Hematopoietic multipotent progenitor cell treated with erythropoietin and hydrocortisone succinate and interleukin-3 and kit ligand, for 6 days (in vitro differentiated cells): ENCODE data around the gene SLC19A1.

Experiments
- DNase-seq: peaks from one replicate; pipeline ENCODE4 v3.0.0-alpha.2; 2015

The SLC19A1 gene

DNA sequence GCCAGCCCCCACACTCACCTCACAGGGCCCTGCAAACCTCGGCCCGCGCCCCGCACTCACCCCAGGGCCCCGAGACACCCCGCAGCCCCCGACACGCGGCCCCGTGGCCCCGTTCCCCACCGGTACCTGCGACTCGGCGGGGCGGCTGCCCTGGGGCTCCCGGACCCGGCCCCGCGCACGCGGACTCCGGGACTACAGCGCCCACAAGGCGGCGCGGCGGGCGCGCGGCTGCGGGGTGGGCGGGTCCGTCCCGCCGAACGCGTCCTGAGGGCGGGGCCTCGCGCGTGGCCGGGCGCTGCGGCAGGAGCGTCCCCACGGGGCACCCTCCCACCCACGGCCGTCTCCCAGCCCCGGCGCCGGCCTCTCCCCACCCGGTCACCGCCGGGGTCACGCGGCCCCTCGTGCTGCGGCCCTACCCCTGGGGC is at the start of gene SLC19A1:
TSS of gene SLC19A1 (minus strand) at position 199 of the 425 bp plus-strand sequence. CDS start 4,481 bp downstream, outside the sequence.
- DNase-seq = peak; percentile 78

DNA sequence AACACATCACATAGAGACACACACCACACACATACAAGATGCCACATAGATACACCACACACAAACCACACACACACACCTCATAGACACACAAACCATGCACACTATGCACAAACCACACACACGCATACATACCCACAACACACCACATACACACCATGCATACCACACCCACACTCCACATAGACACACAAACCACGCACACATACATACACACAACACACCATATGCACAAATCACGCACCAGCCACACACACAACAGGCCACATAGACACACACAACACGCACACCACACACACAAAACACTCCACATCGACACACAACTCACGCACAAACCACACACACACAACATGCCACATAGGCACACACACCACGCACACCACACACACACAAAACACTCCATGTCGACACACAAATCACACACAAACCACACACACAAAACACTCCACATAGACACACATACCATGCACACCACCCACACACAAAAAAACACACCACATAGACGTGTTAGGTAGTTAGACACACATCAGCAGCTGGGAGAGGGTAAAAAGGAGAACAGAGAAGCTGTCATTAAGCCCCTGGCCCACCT is 49.5 kb upstream of the SLC19A1 start:
- no peak for DNase-seq

DNA sequence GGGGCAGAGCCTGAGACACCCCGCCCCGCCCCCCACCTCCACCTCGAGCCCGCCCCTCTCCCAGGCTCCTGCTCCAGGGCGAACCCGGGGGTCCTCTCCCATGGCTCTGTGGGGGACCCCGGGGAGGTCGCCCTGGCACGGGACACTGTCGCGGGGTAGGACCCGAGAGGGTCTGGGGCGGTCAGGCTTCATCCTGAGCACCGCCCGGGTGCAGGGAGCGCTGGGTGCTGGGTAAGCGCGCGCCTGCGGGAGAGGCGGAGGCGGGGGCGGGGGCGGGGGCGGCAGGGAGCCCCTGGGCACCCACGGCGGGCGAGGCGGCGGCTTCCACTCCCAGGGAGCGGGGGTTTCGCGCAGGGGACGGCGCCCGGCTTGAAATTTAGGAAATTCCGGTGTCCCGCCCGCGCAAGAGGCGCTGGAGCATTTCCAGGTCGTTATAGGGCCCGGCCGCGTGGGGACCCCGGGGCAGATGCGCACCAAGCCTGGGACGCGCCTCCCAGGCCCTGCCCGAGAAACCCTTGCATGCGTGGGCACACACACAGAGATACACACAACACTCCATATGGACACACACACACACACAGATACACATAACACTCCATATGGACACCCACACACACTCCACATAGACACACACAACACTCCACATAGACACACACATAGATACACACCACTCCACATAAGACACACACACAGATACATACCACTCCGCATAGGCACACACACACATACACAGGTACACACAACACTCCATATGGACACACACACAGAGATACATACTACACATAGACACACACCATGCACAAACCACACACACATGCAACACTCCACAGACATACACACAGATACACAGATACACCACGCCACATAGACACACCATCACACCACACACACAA is 48.7 kb upstream of the SLC19A1 start:
- DNase-seq = peak; percentile 54

DNA sequence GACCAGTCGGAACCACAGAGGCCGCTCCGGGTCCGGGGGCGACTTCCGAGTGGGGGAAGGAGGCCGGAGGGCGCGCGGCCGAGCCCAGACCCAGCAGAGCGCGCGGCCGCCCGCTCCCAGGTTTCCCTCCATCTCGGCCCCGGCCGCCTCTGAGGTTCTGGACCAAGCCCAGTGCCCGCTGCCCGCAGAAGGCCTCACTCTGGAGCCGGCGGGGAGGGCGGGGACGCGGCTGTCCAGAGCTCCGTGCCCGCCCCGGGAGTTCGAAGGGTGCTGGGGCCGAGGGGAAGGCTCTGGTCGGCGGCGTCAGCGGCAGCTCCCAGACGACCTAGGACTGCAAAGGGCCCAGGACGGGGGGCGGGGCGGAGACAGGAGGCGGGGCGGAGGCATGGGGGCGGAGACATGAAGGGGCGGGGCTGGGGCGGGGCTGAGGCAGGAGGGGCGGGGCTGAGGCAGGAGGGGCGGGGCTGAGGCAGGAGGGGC is 48.0 kb upstream of the SLC19A1 start:
- DNase-seq = peak; percentile 74

DNA sequence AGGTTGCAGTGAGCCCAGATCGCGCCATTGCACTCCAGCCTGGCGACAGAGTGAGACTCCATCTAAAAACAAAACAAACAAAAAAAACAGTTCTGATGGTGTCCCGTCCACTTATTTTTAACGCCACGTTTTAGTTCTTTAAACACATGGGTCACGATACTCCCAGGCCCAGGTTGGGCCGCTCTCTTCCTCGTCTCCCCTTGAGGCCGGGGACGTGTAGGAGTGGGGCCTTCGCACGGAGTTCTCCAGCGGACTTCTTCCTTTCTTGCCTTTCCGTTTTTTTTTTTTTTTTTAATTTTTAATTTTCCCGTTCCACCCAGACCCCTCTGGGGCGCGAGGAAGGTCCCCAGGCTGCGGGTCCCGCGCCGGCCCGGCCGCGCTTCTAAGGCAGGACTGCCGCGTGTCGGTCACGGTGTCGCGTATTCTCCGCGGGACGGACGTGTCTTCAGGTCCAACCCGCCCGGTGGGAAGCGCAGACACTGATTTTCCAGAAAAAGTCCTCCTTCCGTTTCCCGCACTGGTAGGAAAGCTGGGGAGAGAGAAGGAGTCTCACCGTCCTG is 47.5 kb upstream of the SLC19A1 start:
- no peak for DNase-seq

DNA sequence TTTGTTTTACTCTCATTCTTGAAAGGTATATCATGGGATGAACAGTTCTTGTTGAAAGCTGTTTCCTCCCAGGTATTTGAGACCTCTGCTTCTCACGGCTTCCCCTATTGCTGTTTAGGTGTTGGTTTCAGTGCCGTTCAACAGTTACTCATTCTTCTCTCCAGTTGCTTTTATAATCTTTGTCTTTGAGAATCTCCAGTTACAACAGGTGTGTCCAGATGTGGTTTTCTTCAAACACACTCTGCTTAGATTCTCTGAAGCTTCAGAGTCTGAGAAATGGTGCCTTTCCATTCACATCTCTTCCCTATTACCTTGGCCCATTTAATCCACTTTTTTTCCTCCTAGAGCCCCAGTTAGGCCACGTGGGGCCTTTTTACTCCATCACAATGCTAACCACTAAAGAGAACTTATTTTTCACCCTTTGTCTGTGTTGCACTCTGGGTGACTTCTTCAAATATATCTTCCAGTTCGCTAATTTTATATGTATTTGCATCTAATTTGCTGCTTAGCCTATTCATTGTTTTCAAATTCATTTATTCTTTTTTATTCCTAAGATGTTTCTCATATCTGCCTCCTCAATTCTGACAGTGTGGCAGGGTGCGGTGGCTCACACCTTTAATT is 46.7 kb upstream of the SLC19A1 start:
- no peak for DNase-seq

DNA sequence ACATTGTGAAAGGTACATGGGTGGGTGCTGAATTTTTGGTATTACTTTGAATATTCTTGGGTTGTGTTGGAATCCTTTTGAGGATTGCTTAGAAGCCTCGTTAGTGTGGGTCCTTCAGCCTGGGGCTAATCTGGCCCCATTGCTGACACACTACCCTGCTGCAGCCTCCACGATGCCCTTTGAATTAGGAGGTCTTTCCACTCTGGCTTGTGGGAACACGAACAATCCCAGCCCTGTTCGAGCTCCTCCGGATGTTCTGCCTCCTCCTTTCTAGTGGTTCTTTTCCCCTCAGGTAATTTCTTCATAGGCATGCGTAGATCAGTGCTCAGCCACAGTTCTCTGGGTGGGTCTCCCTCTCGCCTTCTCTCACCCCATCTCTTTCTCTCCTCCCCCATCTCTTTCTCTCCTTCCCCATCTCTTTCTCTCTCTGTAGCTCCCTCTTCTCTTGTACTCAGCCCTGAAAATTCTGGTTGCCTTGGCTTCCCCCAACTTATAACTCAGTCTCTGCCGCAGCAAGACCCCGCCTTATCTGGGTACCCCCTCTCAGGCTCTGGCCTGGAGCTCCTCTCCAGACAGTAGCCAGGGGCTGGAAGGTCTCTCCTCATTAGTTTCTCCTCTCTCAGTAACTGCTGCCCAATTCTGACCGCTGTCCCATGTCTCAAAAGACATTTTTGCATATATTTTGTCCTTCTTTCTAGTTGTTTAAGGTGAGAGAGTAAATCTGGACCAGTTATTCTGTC is 46.0 kb upstream of the SLC19A1 start:
- DNase-seq = no peak

DNA sequence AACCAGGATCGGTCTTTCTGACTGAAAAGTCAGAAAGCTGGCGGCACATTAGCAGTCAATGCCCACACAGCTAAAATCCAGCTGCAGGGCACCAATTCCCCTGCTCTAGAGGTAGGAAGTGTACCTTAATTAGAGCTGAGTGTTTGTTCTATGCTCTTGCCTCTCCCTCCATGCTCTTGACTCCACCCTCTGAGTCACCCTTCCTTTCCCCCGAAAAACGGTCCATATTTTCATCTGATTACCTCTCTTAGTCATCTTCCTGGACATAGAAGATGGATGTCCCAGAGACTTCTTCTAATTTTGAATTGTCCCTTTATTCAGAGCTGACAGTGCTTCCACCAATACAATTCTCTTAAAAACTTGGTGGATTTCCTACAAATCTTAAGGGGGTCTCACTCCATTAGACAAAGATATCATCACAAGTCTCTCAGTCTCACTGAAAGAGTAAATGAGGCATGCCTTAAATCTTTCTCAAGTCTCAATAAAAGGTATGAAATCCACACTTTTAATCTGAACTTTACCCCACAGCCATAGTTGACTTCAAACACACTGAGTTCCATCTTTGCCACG is 44.1 kb upstream of the SLC19A1 start:
- DNase-seq = no peak

DNA sequence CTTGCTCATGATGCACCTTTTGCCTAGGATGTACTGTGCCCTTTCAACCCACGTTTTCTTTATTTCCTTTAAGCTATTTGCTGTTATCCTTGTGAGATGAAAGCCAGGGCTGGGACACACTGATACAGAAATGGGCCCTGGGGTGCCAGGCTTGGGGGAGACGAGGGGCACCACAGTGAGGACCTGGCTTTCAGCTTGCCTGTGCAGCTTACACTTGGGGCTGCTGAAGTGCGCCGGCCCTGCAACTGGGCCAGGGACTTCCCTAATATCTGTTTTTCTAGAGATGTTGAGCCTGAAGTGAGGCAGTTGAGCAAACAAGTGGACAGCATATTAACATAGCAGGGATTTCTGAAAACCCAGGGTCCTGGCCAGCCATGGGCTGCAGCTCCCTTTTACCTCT is 42.5 kb upstream of the SLC19A1 start:
- no peak for DNase-seq

DNA sequence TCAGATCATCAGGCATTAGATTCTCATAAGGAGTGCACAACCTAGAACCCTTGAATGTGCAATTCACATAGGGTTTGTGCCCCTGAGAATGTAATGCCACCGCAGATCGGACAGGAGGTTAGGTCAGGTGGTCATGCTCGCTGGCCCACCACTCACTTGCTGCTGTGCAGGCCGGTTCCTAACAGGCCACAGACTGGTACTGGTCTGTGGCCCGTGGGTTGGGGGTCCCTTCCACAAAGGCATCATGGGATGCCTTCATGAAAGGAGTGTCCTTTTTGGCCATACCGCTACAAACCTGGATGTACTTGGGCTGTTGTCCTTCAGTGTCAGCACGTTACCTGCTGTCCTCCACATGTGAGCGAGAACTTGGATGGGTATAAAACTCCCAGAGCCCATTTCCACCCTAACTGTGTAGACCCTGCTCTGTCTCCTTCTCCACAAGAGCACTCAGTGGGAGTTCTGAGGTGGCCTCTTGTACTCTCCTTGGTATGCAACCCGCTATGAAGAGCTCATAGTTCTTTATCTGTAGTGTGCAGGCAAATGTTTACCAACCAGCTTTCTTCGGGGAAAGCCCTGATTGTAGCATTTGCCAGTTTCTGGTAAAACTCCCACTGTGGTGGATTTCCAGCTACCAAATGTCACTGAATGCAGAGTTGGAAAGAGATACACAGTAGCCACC is 41.7 kb upstream of the SLC19A1 start:
- no peak for DNase-seq

DNA sequence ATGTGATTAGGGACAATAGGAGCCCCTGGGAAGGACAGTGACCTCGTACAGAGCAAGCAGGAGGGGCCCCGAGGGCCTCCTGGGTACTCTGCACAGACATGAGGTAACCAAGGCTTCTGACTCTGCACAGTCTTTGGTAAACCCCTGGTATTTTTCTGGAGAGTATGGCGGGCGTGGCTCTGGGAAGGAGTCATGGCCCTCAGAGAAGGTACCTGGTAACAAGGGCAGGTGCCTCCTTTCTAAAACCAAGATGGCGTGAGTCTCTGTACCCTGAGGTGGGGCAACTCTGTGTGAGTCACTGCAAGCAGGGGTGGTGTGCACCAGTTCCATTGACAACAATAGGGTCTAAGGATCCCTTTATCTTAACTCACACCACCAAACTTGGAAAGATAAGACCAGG is 39.9 kb upstream of the SLC19A1 start:
- no peak for DNase-seq

DNA sequence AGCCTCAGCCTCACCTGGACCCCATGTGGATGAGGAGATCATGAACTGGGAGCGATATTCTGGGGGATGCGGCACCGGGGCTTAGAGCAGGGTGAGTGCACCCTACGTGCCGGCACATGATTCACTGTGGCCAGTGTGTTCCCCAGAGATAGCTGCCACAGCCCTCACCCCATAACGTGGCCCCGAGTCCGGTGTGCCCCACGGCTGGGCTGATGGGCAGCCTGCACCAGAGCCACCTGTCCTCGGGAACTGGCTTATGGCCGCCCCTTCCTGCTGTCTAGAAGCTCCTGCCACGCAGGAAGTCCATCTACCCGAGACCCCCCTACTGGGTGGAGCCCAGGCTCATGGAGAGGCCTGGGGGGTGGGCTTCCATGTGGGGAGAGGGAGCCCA is 39.1 kb upstream of the SLC19A1 start:
- DNase-seq = no peak

DNA sequence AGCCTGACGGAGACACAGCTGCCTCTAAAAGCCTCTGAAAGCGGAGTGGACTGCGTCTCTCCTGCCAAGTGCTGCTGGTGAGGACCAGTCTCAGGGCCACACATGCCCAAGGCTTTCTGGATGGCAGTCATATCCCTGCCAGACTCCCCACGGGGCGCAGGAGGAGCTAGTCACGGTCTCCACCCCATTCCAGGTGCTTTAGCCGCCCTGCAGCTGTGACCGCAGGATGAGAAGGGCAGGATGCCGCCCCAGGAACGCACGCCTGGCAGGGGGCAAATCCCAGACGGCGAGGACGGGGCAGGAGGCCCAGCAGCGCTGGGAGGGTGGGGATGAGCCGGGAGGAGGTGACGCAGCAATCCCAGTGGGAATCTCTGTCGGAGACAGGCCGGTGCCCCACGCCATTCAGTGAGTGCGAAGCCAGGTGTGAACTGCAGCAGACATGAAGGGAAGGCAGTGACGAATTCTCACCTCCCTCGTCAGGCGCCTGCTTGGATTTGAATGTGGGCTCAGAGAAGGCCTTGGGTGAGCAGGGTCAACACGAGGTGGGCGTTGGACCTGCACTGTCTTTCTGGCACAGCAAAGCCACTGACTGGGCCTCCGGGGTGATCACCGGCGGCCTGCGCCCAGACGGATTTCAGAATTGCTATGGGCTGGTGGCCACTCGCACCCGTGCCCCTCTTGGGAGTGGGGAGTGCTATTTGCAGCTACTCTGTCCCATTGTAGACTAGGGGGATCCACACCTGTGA is 38.5 kb upstream of the SLC19A1 start:
- no peak for DNase-seq

DNA sequence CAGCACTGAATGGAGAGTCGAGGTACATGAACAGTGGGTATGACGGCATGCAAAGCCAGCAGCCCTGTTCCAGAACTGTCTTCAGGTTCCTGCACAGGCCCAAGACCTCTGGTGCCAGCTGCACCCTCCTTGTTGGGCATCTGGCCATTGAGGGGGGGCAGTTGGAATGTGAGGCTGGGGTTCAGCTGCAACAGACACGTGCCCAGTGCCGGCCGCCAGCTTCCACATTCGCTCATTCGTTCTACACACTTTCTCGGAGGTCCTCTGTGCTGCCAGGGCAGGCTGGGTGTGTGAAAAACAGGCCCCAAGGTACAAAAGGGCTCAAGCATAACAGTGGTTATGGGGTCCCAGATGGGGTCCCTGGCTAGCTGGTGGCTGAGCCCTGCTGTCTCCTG is 37.9 kb upstream of the SLC19A1 start:
- no peak for DNase-seq

DNA sequence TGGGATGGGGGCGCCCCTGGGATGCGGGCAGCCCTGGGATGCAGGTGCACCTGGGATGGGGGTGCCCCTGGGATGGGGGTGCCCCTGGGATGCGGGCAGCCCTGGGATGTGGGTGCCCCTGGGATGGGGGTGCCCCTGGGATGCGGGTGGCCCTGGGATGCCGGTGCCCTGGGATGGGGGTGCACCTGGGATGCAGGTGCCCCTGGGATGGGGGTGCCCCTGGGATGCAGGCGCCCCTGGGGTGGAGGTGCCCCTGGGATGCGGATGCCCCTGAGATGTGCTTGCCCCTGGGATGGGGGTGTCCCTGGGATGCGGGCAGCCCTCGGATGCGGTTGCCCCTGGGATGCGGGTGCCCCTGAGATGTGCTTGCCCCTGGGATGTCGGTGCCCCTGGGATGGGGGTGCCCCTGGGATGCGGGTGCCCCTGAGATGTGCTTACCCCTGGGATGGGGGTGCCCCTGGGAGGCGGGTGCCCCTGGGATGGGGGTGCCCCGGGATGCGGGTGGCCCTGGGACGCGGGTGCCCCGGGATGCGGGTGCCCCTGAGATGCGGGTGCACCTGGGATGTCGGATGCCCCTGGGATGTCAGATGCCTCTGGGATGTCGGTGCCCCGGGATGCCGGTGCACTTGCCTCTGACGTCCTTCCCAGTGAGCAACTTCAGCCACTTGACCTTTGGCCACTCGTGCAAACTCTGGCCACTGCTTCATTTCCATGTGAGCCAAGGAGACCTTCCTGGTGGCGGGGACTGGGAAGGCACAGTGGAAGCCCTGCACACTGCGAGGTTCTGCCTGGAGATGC is 37.3 kb upstream of the SLC19A1 start:
- no peak for DNase-seq

DNA sequence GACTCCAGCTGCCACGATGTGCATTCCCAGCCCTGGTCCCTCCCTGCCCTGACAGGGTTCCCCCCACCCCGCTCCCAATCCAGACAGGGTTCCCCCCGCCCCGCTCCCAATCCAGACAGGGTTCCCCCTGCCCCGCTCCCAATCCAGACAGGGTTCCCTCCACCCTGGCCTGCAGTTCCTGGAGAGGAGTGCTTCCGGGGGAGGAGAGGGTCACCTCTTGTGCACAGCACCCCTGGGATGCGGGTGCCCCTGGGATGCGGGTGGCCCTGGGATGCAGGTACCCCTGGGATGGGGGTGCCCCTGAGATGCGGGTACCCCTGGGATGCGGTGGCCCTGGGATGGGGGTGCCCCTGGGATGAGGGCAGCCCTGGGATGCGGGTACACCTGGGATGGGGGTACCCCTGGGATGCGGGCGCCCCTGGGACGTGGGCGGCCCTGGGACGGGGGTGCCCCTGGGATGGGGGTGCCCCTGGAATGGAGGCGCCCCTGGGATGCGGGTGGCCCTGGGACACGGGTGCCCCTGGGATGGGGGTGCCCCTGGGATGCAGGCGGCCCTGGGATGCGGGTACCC is 36.7 kb upstream of the SLC19A1 start:
- DNase-seq = no peak

DNA sequence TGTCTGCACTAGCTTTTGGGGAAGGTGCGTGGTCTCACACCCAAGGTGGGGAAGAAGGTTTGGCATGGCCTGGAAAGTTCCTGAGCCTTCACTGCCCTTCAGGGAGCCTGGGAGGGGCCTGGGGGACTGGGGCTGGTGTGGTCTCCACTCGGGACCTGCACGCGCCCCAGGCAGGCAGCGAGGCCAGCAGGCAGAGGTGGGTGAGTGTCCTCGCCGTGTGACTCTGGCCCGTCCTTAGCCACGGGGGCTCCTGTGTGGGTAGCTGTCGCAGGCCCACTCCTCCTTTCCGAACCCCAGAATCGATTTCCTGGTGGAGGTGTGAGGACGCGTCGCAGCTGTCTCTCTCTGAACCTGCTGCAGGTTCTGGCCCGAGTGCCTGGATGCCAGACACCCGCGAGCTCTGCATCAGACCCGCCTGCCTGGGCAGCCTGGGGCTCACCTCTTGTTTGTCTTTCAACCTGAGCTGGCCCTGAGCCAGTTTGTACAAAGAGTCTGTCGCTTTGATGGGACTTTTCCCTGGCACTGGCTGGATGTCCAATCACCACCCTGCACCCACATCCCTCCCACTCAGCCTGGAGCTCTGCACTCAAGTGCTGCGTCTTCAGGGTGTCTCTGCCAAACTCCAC is 36.0 kb upstream of the SLC19A1 start:
- DNase-seq = no peak

DNA sequence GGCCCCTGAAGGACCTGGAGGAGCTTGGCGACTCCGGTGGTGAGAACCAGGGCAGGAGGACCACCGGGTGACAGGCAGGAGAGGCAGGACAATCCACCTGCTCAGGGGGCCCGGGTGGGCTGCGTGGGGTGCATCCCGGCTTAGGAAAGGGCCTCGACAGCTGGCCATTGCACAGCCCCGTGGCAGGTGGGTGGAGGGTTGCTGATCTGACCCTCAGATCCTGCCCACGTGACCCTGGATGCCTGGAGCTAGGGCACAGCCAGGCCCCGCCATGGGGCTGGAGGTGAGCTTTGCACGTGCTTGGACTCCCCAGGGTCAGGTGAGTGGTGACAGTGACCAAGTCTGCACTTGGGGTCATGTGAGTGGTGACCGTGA is 35.5 kb upstream of the SLC19A1 start:
- DNase-seq = no peak
